ENCODE measurements around the gene MRGPRE.

MRGPRE gene

DNA sequence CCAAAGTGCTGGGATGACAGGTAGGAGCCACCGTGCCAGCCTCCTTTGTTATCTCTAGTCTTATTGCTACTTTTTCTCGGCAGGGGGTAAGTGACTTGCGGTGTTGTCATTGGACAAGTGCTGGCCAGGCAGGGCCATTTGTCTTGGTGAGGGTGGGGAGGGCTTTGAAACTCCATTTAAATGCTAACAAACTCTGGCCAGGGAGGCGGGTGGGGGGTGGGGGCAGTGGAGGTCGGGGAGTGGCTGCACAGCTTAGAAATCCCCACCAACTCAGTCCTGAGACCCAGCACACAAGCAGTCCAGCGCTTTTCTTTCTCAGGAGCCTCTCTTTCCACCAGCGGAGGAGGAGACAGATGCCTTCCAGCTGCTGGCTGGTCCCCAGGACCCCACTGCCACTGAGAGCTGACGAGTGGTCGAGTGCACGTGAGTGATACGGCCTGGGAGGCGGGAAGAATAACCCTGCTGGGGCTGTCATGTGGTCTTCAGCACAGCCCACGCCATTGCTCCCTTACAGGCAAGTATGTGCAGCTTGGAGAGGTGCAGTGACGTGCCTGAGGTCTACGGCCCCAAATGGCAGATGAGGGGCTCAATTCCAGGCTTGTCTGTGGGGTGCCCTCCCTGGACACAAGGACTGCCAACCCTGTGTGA, 42.9 kb downstream of the MRGPRE start:
- H3K9me3 ChIP-seq (ENCODE audit: control insufficient read depth, insufficient read depth, low read length), result no peaks in the 10 kb centered on the region
- peaks cover 15% of the 10 kb centered on the region; the same call in 1 of the 2 replicates for H3K4me1 ChIP-seq (ENCODE audit: insufficient read depth, low read length)
- H3K36me3 ChIP-seq (ENCODE audit: insufficient read depth, low read length), result no peaks in the 10 kb centered on the region
- H3K9ac ChIP-seq (ENCODE audit: low read depth, low read length), result peak overlapping the region; percentile 23; the same call in 1 of the 2 replicates

DNA sequence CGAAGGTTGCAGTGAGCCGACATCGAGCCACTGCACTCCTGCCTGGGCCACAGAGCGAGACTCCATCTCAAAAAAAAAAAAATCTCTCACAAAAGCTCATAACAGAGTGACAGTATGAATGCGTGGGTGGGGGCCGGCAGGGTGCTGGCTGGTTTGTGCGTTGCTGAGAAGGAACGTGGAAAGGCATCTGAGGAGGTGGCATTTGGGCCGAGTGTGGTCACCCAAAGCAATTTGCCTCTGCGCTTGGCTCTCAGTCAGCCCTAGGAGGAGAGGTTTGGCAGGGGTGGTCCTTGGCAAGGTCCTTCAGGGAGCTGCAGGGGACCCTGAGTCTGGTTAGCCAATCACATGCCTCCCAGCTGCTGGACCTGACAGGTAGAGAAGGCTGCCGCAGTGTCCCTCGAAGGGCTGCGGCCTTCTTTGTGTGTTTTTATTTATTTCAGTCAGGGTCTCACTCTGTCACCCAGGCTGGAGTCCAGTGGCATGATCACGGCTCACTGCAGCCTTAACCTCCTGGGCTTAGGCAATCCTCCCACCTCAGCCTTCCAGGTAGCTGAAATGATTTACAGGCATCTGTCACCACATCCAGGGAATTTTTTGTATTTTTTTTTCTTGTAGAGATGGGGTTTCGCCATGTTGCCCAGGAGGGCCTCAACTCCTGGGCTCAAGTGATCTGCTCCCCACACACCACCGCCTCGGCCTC, 43.6 kb downstream of the MRGPRE start:
- H3K36me3 ChIP-seq (ENCODE audit: insufficient read depth, low read length), result no peaks in the 10 kb centered on the region
- no peaks in the 10 kb centered on the region for H3K9me3 ChIP-seq (ENCODE audit: control insufficient read depth, insufficient read depth, low read length)
- peaks cover 15% of the 10 kb centered on the region; the same call in 1 of the 2 replicates for H3K4me1 ChIP-seq (ENCODE audit: insufficient read depth, low read length)
- no peak overlapping the region for H3K9ac ChIP-seq (ENCODE audit: low read depth, low read length)

DNA sequence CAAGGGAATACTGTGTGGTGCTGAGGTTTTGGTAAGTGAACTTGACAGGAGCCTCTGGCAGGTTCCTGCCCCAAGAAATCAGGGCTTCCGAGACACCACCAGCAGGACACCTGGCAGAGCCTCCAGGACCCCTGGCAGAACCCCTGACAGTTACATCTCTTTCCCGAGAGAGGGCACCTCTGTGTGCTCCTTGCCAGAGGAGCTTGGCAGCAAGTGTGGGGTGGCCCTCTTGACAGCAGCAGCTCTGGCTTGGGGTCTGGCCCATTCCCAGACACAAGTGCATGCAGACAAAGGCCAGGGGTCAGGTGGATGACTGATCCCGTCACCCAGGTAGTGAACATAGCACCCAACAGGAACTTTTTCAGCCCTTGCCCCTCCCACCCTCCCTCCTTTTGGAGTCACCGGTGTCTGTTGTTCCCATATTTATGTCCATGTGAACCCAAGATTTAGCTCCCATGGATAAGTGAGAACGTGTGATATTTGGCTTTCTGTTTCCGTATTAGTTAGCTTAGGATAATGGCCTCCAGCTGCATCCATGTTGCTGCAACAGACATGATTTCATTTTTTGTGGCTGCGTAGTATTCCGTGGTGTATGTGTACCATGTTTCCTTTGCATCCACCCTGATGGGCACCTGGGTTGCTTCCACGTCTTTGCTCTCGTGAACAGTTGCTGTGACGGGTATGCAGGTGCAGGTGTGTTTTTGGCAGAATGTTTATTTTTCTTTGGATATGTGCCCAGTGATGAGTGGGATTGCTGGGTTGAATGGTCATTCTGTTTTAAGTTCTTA, 45.9 kb downstream of the MRGPRE start:
- Histone ChIP-seq H3K9me3 (ENCODE audit: control insufficient read depth, insufficient read depth, low read length) (no peaks in the 10 kb centered on the region), H3K36me3 (ENCODE audit: insufficient read depth, low read length) (no peaks in the 10 kb centered on the region), H3K4me1 (ENCODE audit: insufficient read depth, low read length) (peaks cover 10% of the 10 kb centered on the region; the same call in 1 of the 2 replicates), H3K9ac (ENCODE audit: low read depth, low read length) (no peak overlapping the region)

DNA sequence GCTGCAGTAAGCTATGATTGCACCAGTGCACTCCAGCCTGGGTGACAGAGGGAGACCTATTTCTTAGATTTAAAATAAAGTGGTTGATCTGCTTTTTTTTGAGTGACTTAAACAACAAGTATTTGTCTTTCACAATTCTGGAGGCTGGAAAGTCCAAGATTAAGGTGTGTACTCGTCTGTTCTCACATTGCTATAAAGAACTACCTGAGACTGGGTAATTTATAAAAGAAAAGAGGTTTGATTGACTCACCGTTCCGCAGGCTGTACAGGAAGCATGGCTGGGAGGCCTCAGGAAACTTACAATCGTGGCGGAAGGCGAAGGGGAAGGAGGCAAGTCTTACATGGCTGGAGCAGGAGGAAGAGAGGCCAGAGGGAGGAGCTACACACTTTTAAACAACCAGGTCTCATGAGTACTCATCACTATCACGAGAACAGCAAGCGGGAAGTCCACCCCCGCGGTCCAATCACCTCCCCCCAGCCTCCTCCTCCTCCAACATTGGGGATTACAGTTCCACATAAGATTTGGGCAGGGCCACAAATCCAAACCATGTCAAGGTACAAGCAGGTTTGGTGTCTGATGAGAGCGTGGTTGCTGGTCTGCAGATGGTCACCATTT, 47.4 kb downstream of the MRGPRE start:
- Histone ChIP-seq H3K9ac (ENCODE audit: low read depth, low read length) (no peak overlapping the region), H3K36me3 (ENCODE audit: insufficient read depth, low read length) (no peaks in the 10 kb centered on the region), H3K9me3 (ENCODE audit: control insufficient read depth, insufficient read depth, low read length) (no peaks in the 10 kb centered on the region), H3K4me1 (ENCODE audit: insufficient read depth, low read length) (peaks cover 10% of the 10 kb centered on the region; the same call in 1 of the 2 replicates)

DNA sequence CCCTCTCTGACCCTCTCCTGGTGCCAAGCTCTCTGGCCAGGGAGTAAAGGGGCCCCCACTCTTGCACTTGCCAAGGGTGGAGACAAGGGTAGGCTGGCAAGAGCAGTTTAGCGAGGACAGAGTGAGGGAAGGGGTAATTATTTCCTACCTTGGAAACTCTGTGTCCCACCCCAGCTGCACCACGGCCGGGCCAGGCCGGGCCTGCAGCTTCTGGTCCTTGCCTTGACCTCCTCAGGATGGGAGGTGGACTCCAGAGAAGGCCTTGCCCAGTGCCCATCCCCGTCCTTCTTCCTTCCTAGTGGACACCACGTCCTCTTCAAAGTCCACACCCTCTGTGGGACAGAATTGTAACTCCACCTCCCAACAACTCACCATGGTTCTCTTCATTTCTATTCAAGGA, 48.7 kb downstream of the MRGPRE start:
- H3K36me3 ChIP-seq (ENCODE audit: insufficient read depth, low read length), result no peaks in the 10 kb centered on the region
- no peaks in the 10 kb centered on the region for H3K9me3 ChIP-seq (ENCODE audit: control insufficient read depth, insufficient read depth, low read length)
- H3K4me1 ChIP-seq (ENCODE audit: insufficient read depth, low read length), result peaks cover 2% of the 10 kb centered on the region; the same call in 1 of the 2 replicates
- H3K9ac ChIP-seq (ENCODE audit: low read depth, low read length), result no peak overlapping the region

DNA sequence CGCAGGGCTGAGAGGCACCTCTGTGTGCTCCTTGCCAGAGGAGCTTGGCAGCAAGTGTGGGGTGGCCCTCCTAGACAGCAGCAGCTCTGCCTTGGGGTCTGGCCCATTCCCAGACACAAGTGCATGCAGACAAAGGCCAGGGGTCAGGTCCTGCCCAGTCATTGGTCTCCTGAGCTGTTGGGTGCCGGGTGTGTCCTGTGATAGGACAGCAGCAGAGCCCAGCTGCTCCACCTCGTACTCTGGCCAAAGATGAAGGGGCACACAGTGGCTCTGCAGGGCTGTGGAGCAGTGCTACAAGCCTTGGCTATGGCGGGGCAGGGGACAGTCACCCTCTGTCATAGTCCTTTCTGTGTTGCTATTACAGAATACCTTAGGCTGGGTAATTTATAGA, 49.8 kb downstream of the MRGPRE start:
- Histone ChIP-seq H3K36me3 (ENCODE audit: insufficient read depth, low read length) (no peaks in the 10 kb centered on the region), H3K4me1 (ENCODE audit: insufficient read depth, low read length) (no peaks in the 10 kb centered on the region), H3K9me3 (ENCODE audit: control insufficient read depth, insufficient read depth, low read length) (no peaks in the 10 kb centered on the region), H3K9ac (ENCODE audit: low read depth, low read length) (no peak overlapping the region)

DNA sequence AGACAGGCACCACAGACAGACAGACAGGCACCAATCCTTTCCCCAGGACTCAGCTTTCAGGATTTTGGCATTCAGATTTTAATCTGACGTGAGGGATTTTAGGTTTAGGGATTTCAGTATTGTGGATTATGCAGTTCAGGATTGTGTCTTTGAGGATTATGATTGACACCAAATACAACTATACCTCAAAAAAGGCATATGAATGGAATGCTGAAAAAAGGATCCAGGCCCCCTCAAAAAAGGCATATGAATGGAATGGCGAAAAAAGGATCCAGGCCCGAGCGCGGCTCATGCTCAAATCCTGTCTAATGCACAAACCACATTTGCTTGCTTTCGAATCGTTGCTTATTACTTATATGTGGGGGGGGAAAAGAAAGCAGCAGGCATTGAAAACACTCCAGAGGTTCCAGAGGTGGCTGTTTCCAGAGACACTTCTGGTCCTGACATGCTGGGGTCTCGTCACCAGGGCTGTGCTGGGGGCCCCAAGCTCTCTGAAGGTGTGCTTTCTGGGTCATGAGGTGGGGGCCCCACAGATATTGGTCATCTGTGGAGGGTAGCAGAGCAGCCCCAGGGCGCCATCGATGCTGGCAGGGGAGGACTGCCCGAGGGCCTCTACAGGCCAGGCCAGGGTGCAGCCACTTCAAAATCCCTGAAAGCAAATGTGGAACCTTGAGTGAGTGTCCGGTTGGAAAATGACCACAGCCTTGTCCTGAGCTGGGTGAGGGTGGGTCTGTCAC, 50.3 kb downstream of the MRGPRE start:
- H3K36me3 ChIP-seq (ENCODE audit: insufficient read depth, low read length), result no peaks in the 10 kb centered on the region
- no peaks in the 10 kb centered on the region for H3K4me1 ChIP-seq (ENCODE audit: insufficient read depth, low read length)
- H3K9me3 ChIP-seq (ENCODE audit: control insufficient read depth, insufficient read depth, low read length), result peaks cover under 1% of the 10 kb centered on the region; the same call in 1 of the 2 replicates
- no peak overlapping the region for H3K9ac ChIP-seq (ENCODE audit: low read depth, low read length)

DNA sequence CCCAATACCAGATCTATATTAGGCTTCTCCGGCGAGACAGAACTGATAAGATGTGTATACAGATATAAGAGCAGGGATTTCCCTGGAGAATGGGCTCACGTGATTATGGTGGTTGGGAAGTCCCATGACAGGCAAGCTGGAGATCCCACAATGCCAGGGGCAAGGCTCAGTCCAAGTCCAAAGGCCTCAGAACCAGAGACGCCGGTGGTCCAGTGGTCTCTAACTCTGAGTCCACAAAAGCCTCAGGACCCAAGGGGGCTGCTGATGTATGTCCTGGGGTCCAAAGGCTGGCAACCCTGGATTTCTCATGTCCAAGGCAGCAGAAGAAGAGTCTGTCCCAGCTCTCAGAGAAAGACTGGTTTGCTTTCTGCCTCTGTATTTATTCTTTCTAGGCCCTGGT, 51.3 kb downstream of the MRGPRE start:
- no peaks in the 10 kb centered on the region for H3K4me1 ChIP-seq (ENCODE audit: insufficient read depth, low read length)
- peaks cover 8% of the 10 kb centered on the region for H3K9me3 ChIP-seq (ENCODE audit: control insufficient read depth, insufficient read depth, low read length)
- no peak overlapping the region for H3K9ac ChIP-seq (ENCODE audit: low read depth, low read length)
- H3K36me3 ChIP-seq (ENCODE audit: insufficient read depth, low read length), result no peaks in the 10 kb centered on the region

DNA sequence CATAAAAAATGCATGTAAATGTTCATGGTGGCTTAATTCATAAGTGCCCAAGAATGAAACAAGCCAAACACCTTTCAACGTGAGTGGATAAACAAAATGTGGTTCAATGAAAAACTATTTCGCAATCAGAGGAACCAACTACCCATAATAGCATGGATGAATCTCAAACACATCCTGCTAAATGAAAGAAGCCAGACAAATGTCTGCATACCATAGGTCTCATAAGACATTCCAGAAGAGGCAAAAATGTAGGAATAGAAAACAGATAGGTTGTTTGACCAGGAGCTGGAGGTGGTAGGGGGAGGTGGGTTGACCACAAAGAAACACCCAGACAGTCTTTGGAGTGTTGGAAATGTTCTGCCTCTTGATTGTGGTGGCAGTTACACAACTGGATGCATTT, 53.9 kb downstream of the MRGPRE start:
- no peaks in the 10 kb centered on the region for H3K4me1 ChIP-seq (ENCODE audit: insufficient read depth, low read length)
- peaks cover 8% of the 10 kb centered on the region for H3K9me3 ChIP-seq (ENCODE audit: control insufficient read depth, insufficient read depth, low read length)
- no peak overlapping the region for H3K9ac ChIP-seq (ENCODE audit: low read depth, low read length)
- no peaks in the 10 kb centered on the region for H3K36me3 ChIP-seq (ENCODE audit: insufficient read depth, low read length)

DNA sequence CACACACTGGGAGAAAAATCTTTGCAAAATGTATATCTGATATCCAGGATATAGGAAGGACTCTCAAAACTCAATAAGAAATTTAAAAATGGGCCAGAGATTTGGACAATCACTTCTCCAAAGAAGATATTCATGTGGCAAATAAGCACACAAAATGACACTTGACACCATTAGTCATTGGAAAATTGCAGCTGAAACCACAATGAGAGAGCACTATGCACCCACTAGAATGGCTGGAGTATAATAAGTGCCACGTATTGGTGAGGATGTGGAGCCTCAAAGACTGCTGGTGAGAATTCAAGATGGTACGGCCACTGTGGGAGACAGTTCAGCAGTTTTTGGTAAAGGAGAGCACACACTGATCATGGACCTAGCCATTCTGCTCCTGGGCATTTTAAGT, 54.3 kb downstream of the MRGPRE start:
- no peak overlapping the region for H3K9ac ChIP-seq (ENCODE audit: low read depth, low read length)
- no peaks in the 10 kb centered on the region for H3K36me3 ChIP-seq (ENCODE audit: insufficient read depth, low read length)
- no peaks in the 10 kb centered on the region for H3K4me1 ChIP-seq (ENCODE audit: insufficient read depth, low read length)

More for the DNA sequence above, 54.3 kb downstream of the MRGPRE start:
- peaks cover 8% of the 10 kb centered on the region for H3K9me3 ChIP-seq (ENCODE audit: control insufficient read depth, insufficient read depth, low read length)
